Measurements from ENCODE around the gene GRXCR2.
"Not testable (repeated sequence)": the region's sequence is repeated elsewhere in the genome, so short reads cannot be mapped to it uniquely, and the experiment has no call there.

Gene GRXCR2

GRCh38 chr5:145872914-145873313, at the start of gene GRXCR2:
Gene GRXCR2 (minus strand): TSS chr5:145873014. CDS start chr5:145872968, 46 bp downstream.
- DNase-seq, result no peak

- DNase-seq, result no peak
Observed at GRCh38 chr5:145922059-145922458, 49.2 kb upstream of the GRXCR2 start.

GRCh38 chr5:145921211-145921610, 48.4 kb upstream of the GRXCR2 start:
- no peak for DNase-seq

- DNase-seq, result no peak
Observed at GRCh38 chr5:145920542-145921210, 47.9 kb upstream of the GRXCR2 start.

GRCh38 chr5:145919413-145919812, 46.6 kb upstream of the GRXCR2 start:
- no peak for DNase-seq

- DNase-seq, result no peak
Observed at GRCh38 chr5:145918397-145918796, 45.6 kb upstream of the GRXCR2 start.

- no peak for DNase-seq
Observed at GRCh38 chr5:145917288-145917687, 44.5 kb upstream of the GRXCR2 start.

GRCh38 chr5:145915970-145916638, 43.3 kb upstream of the GRXCR2 start:
- no peak for DNase-seq

- DNase-seq, result no peak
Observed at GRCh38 chr5:145913701-145914100, 40.9 kb upstream of the GRXCR2 start.

- DNase-seq, result no peak
Observed at GRCh38 chr5:145912594-145912993, 39.8 kb upstream of the GRXCR2 start.

- DNase-seq, result no peak
Observed at GRCh38 chr5:145912019-145912418, 39.2 kb upstream of the GRXCR2 start.

GRCh38 chr5:145911164-145911563, 38.4 kb upstream of the GRXCR2 start:
- DNase-seq, result no peak

- no peak for DNase-seq
Observed at GRCh38 chr5:145908206-145908960, 35.6 kb upstream of the GRXCR2 start.

GRCh38 chr5:145906401-145906800, 33.6 kb upstream of the GRXCR2 start:
- DNase-seq, result no peak

- no peak for DNase-seq
Observed at GRCh38 chr5:145904743-145905142, 31.9 kb upstream of the GRXCR2 start.

- no peak for DNase-seq
Observed at GRCh38 chr5:145903867-145904266, 31.1 kb upstream of the GRXCR2 start.

- no peak for DNase-seq
Observed at GRCh38 chr5:145903113-145903512, 30.3 kb upstream of the GRXCR2 start.

- no peak for DNase-seq
Observed at GRCh38 chr5:145902421-145902820, 29.6 kb upstream of the GRXCR2 start.

- DNase-seq, result no peak
Observed at GRCh38 chr5:145898171-145898570, 25.4 kb upstream of the GRXCR2 start.

- DNase-seq, result not testable (repeated sequence)
Observed at GRCh38 chr5:145891378-145891777, 18.6 kb upstream of the GRXCR2 start.

- DNase-seq, result no peak
Observed at GRCh38 chr5:145889611-145890010, 16.8 kb upstream of the GRXCR2 start.

- no peak for DNase-seq
Observed at GRCh38 chr5:145887976-145888574, 15.3 kb upstream of the GRXCR2 start.

GRCh38 chr5:145887217-145887616, 14.4 kb upstream of the GRXCR2 start:
- DNase-seq, result no peak

- DNase-seq, result no peak
Observed at GRCh38 chr5:145874765-145875164, 2.0 kb upstream of the GRXCR2 start.
